Measurements from ENCODE around the gene RHOJ.
"Not testable (repeated sequence)": the region's sequence is repeated elsewhere in the genome, so short reads cannot be mapped to it uniquely, and the experiment has no call there.

- TF ChIP-seq, protein P1, sequence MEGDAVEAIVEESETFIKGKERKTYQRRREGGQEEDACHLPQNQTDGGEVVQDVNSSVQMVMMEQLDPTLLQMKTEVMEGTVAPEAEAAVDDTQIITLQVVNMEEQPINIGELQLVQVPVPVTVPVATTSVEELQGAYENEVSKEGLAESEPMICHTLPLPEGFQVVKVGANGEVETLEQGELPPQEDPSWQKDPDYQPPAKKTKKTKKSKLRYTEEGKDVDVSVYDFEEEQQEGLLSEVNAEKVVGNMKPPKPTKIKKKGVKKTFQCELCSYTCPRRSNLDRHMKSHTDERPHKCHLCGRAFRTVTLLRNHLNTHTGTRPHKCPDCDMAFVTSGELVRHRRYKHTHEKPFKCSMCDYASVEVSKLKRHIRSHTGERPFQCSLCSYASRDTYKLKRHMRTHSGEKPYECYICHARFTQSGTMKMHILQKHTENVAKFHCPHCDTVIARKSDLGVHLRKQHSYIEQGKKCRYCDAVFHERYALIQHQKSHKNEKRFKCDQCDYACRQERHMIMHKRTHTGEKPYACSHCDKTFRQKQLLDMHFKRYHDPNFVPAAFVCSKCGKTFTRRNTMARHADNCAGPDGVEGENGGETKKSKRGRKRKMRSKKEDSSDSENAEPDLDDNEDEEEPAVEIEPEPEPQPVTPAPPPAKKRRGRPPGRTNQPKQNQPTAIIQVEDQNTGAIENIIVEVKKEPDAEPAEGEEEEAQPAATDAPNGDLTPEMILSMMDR (IDR thresholded peaks at IDR 0.05; ENCODE audit: poor library complexity), result not testable (repeated sequence)
- not testable (repeated sequence) for TF ChIP-seq EZH2phosphoT487 (IDR thresholded peaks at IDR 0.05; ENCODE audit: low read depth, severe bottlenecking, unreplicated experiment); EZH2 (IDR thresholded peaks at IDR 0.05; ENCODE audit: borderline replicate concordance)
These were observed 39.0 kb upstream of the RHOJ start for GRCh38 chr14:63165267-63165666.

Measured in hepatocyte (in vitro differentiated cells).